GM13976 (cell line): ENCODE measurements around the gene FETUB.

Source experiments
- DNase-seq: peaks from one replicate; pipeline ENCODE4 v3.0.0; 2012; ENCODE audit warnings: low spot score
- in situ Hi-C: fragments of 300-500 bp; cut with MboI; formaldehyde crosslinking; loops from one replicate; pipeline ENCODE4 v1.12.0; 2022; ENCODE audit warnings: low sequenced_read_pairs, mixed read lengths, inconsistent platforms; ENCODE audit not compliant: unreplicated experiment
- TF ChIP-seq, protein P1 (sequence below): IDR thresholded peaks from 2 replicates; pipeline ENCODE4 v1.5.1; 2012; ENCODE audit warnings: borderline replicate concordance, mild to moderate bottlenecking; ENCODE audit not compliant: insufficient read depth; ENCODE audit errors: extremely low read depth, missing control alignments, control extremely low read depth

FETUB gene

GRCh38 chr3:186665625-186666188 is 25.5 kb downstream of the FETUB start, which contains the start of gene HRG:
TSS of gene HRG (plus strand) at chr3:186666014. CDS start at chr3:186666032, 18 bp downstream.
- TF ChIP-seq, protein P1, sequence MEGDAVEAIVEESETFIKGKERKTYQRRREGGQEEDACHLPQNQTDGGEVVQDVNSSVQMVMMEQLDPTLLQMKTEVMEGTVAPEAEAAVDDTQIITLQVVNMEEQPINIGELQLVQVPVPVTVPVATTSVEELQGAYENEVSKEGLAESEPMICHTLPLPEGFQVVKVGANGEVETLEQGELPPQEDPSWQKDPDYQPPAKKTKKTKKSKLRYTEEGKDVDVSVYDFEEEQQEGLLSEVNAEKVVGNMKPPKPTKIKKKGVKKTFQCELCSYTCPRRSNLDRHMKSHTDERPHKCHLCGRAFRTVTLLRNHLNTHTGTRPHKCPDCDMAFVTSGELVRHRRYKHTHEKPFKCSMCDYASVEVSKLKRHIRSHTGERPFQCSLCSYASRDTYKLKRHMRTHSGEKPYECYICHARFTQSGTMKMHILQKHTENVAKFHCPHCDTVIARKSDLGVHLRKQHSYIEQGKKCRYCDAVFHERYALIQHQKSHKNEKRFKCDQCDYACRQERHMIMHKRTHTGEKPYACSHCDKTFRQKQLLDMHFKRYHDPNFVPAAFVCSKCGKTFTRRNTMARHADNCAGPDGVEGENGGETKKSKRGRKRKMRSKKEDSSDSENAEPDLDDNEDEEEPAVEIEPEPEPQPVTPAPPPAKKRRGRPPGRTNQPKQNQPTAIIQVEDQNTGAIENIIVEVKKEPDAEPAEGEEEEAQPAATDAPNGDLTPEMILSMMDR, result no peak
- DNase-seq, result no peak
- in situ Hi-C loops, result no loop called here

DNA sequence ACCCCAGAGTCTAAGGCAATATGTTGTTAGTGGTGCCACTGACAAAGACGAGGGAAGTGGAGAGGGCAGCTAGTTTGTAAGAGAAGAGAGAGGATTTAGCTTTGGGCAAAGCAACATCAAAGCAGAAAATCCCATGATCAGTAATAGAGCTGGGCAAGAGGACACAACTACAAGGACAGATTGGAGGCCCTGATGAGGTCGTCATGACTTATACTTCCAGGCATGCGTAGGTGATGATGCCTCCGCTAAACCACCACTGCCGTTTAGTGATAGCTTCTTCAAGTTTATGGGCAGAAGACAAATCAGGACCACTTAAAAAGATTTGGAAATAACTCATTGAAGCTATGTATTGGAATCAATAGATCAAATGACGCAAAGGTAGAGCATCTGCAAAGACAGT is 28.2 kb downstream of the FETUB start:
- no peak for DNase-seq
- in situ Hi-C loops, result no loop called here
- TF ChIP-seq, protein P1, result no peak

- in situ Hi-C loops, result no loop called here
- TF ChIP-seq, protein P1, result no peak
- no peak for DNase-seq
These were observed 29.3 kb downstream of the FETUB start for GRCh38 chr3:186669378-186670084.

- TF ChIP-seq, protein P1, result no peak
- in situ Hi-C loops, result no loop called here
- no peak for DNase-seq
These were observed 30.0 kb downstream of the FETUB start for GRCh38 chr3:186670155-186670554.

- DNase-seq, result no peak
- TF ChIP-seq, protein P1, result no peak
- in situ Hi-C loops, result no loop called here
These were observed 30.9 kb downstream of the FETUB start for GRCh38 chr3:186671051-186671450.

DNA sequence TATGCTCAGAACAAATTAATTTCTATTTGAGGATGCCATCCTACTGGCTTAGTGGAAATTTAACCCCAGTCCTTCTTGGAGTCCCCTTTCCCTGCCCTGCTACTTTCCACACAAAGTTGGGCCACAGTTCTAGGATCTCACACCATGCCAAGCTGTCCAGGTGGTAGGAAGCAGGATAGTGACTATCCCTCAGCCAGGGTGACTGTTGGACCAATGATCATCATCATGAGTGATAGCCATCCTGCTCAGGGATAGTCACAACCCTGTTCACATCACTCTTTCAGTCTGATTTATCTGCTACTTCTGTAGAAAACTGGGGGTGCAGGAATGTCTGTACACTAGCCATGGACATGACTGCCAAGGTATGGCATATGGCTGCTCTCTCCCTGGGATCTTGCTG is 38.4 kb downstream of the FETUB start:
- in situ Hi-C loops, result no loop called here
- no peak for DNase-seq
- TF ChIP-seq, protein P1, result no peak
